Chondrocyte (in vitro differentiated cells): ENCODE data around the gene ATAD3A. TPM values are rescaled to one million over a fixed set of nuclear protein-coding genes. Genes with fewer than 3 reads are reported as not detected.

Source experiments
- DNase-seq: peaks from one replicate; pipeline ENCODE4 v3.0.0; 2021; ENCODE audit warnings: mixed read lengths, low spot score
- H3K27ac Mint-ChIP-seq: one replicate; pipeline ENCODE4 v1.8.0; 2021; ENCODE audit warnings: mild to moderate bottlenecking, moderate library complexity, mixed read lengths; ENCODE audit not compliant: unreplicated experiment
- H3K27me3 Mint-ChIP-seq: 2 replicates; pipeline ENCODE4 v1.8.0; 2021; ENCODE audit warnings: low read depth, mixed read lengths
- H3K36me3 Mint-ChIP-seq: 2 replicates; pipeline ENCODE4 v1.8.0; 2021; ENCODE audit warnings: low read depth, mixed read lengths
- H3K4me1 Mint-ChIP-seq: 2 replicates; pipeline ENCODE4 v1.8.0; 2021; ENCODE audit warnings: low read depth, mild to moderate bottlenecking, mixed read lengths
- H3K4me3 Mint-ChIP-seq: one replicate; pipeline ENCODE4 v1.8.0; 2021; ENCODE audit warnings: mild to moderate bottlenecking, moderate library complexity, mixed read lengths; ENCODE audit not compliant: unreplicated experiment
- H3K9me3 Mint-ChIP-seq: 2 replicates; pipeline ENCODE4 v1.8.0; 2021; ENCODE audit warnings: low read depth, mixed read lengths
- total RNA-seq: library from RNA; stranded (reverse); gene quantifications from 3 replicates; pipeline ENCODE4 v1.2.1, GENCODE V29; 2021
- TF ChIP-seq, protein P1 (sequence below): fragments of 200-600 bp; sonication (generic); IDR thresholded peaks from 2 replicates; pipeline ENCODE4 v1.5.0; 2021; ENCODE audit warnings: antibody characterized with exemption, mild to moderate bottlenecking, moderate library complexity

The ATAD3A gene
- total RNA-seq, 1 donor from 2014 or later: 34.6 TPM

DNA sequence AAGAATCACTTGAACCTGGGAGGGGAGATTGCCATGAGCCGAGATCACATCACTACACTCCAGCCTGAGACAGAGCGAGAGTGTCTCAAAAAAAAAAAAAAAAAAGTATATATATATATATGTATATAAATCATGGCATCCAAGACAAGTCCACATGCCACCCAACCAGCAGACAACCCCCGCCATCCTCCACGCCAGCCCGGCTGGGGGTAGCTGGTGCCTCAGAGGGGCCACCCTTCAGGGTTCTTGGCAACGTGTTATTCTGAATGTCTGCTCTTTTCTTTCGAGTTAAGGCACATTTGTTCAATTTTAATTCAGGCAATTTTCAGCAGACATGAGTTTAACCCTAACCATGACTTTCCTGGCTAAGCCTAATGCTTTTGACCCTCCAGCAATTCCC, 38.1 kb downstream of the ATAD3A start:
- Mint-ChIP-seq H3K9me3 (no peaks in the 10 kb centered on the region), H3K36me3 (peaks cover under 1% of the 10 kb centered on the region), H3K4me3 (no peak overlapping the region), H3K27me3 (no peaks in the 10 kb centered on the region), H3K4me1 (peaks cover 23% of the 10 kb centered on the region), H3K27ac (no peak overlapping the region)
- TF ChIP-seq, protein P1, sequence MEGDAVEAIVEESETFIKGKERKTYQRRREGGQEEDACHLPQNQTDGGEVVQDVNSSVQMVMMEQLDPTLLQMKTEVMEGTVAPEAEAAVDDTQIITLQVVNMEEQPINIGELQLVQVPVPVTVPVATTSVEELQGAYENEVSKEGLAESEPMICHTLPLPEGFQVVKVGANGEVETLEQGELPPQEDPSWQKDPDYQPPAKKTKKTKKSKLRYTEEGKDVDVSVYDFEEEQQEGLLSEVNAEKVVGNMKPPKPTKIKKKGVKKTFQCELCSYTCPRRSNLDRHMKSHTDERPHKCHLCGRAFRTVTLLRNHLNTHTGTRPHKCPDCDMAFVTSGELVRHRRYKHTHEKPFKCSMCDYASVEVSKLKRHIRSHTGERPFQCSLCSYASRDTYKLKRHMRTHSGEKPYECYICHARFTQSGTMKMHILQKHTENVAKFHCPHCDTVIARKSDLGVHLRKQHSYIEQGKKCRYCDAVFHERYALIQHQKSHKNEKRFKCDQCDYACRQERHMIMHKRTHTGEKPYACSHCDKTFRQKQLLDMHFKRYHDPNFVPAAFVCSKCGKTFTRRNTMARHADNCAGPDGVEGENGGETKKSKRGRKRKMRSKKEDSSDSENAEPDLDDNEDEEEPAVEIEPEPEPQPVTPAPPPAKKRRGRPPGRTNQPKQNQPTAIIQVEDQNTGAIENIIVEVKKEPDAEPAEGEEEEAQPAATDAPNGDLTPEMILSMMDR: no peak
- no peak for DNase-seq

DNA sequence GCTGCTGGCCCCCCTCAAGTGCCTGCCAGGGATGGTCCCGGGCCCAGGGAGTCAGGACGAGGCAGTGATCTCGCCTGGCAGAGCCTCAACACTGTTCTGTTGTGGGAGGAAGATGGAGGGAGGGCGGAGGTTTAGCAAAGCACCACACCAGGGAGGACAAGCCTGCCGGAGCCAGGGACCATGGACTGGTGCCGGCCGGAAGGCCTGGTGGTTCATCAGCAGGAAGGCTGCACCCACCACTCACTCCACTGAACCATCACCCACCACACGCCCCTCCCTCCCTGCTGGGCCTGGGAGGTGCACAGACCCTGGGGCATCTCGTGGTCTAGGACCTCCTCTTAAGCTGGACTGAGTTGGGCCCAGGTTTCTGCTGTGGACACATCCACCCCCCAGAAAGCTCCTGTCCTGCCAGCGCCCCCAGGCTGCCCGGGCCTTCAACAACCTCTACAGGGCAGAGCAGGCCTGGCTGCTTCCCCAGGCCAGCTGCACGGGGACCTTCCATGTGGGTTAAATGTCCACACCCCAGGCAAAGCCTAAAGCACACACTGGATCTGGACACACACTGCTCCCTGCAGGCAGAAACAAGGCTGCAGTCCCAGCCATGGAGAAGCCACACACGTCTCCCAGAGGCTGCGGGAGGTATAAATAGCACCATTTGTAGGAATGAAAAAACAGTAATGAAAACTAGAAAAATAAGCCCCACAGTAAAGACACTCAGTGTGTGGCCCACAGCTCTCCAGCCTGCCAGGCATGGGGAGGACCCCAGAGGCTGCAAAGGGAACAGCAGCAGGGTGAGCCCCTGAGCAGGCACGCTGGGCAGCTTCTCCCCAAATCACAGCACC, 38.9 kb downstream of the ATAD3A start:
- DNase-seq: no peak
- H3K27ac Mint-ChIP-seq: peak overlapping the region; percentile 76
- H3K4me1 Mint-ChIP-seq: peaks cover 26% of the 10 kb centered on the region
- no peaks in the 10 kb centered on the region for H3K9me3 Mint-ChIP-seq
- TF ChIP-seq, protein P1: peak; percentile 80
- H3K36me3 Mint-ChIP-seq: peaks cover 2% of the 10 kb centered on the region
- no peak overlapping the region for H3K4me3 Mint-ChIP-seq
- H3K27me3 Mint-ChIP-seq: no peaks in the 10 kb centered on the region

DNA sequence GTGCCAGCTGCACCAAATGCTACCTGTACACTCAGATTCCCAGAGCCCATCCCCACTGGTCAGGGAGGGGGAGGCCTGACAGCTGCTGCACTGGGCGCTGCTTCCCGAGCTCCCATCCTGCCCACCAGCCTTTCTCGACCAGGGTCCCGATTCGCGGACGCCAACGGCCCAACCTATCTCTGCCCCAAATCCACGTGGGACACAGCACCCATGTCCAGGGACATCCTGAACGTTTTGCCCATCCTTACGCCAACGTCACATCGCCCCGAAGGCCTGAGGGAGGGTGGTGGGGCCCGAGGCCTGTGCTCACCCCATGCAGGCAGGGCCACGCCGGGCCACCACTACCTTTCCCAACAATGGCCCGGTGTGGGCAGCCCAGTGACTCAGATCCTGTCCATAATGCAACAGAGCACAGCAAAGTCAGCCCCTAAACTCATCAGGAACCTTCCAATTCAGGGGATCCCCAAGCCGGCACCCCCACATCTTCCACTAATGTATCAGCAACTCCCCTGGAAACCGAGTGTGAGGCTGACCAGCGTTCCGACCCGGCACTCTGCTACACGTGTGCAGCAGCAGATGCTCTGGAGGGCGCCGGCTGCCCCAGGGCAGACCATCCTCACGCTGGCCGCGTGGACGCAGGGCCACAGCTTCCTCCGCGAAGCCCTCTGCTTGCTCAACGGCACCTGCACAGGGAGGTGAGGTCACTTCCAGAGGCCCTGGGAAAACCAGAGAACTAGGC, 39.7 kb downstream of the ATAD3A start:
- DNase-seq: no peak
- TF ChIP-seq, protein P1: no peak
- peak overlapping the region; percentile 17 for H3K27ac Mint-ChIP-seq
- peaks cover 26% of the 10 kb centered on the region for H3K4me1 Mint-ChIP-seq
- H3K9me3 Mint-ChIP-seq: no peaks in the 10 kb centered on the region
- H3K4me3 Mint-ChIP-seq: no peak overlapping the region
- H3K36me3 Mint-ChIP-seq: peaks cover 2% of the 10 kb centered on the region
- H3K27me3 Mint-ChIP-seq: no peaks in the 10 kb centered on the region

DNA sequence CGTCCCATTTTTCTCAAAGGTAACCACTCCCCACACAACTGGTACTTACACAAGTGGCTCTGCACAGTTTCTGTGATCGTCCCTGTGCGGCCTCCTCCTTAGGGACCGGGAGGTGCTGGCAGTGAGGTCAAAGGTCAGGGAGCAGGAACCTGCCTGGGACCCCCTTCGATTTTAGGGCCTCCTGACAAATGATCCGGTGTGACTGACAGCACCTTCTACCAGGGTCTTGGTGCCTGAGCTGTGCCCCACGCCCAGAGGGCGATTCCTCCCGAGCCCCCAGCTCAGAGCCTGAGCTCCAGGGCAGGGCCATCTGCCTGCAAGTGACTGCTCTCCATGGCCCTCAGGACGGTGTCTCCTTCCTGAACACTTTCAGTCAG, 40.3 kb downstream of the ATAD3A start:
- H3K27ac Mint-ChIP-seq: no peak overlapping the region
- DNase-seq: no peak
- TF ChIP-seq, protein P1: no peak
- no peaks in the 10 kb centered on the region for H3K9me3 Mint-ChIP-seq
- no peak overlapping the region for H3K4me3 Mint-ChIP-seq
- no peaks in the 10 kb centered on the region for H3K27me3 Mint-ChIP-seq
- H3K36me3 Mint-ChIP-seq: peaks cover 2% of the 10 kb centered on the region
- H3K4me1 Mint-ChIP-seq: peaks cover 26% of the 10 kb centered on the region

DNA sequence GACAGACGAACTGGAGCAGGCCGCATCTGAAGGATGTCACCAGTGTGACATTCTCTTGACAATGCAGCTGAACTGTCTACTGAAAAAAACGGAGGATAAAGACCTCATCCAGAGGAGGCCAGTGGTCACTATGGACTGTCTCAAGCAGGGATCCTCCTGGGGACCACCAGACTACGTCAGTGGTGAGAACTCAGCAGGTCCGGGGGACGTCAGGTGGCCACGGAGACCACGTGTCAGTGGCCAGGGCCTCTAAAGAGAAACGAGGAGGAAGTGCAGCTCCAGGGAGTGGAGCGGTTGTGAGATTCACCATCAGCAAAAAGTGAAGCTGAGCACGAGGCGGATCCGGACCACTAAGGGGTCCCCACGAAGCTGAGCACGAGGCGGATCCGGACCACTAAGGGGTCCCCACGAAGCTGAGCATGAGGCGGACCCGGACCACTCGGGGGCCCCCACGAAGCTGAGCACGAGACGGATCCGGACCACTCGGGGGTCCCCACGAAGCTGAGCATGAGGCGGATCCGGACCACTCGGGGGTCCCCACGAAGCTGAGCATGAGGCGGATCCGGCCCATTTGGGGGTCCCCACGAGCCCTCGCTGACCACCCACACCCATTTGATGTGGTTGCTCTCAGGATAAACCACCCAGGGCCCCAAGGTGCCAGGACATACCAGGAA, 42.0 kb downstream of the ATAD3A start:
- TF ChIP-seq, protein P1: no peak
- Mint-ChIP-seq H3K27ac (no peak overlapping the region), H3K9me3 (no peaks in the 10 kb centered on the region), H3K36me3 (peaks cover 2% of the 10 kb centered on the region), H3K27me3 (no peaks in the 10 kb centered on the region), H3K4me3 (no peak overlapping the region), H3K4me1 (peaks cover 26% of the 10 kb centered on the region)
- DNase-seq: no peak
